H9 (cell line): ENCODE data around the gene PTPN13. TPM values are rescaled to one million over a fixed set of nuclear protein-coding genes. Genes with fewer than 3 reads are reported as not detected.

Source experiments
- DNase-seq: peaks from one replicate; pipeline ENCODE4 v3.0.0-alpha.2; 2017
- H2AFZ ChIP-seq: one replicate; pipeline ENCODE4 v1.6.1; 2013; ENCODE audit warnings: mild to moderate bottlenecking, low read length, control low read depth, moderate library complexity
- H2AK5ac ChIP-seq: 2 replicates; pipeline ENCODE4 v1.6.1; 2013; ENCODE audit warnings: low read length, control low read depth, mixed read lengths; ENCODE audit not compliant: insufficient read length
- H2BK120ac ChIP-seq: one replicate; pipeline ENCODE4 v1.6.1; 2013; ENCODE audit warnings: low read depth, mild to moderate bottlenecking, low read length, control low read depth, inconsistent platforms; ENCODE audit not compliant: poor library complexity, severe bottlenecking
- H2BK12ac ChIP-seq: 2 replicates; pipeline ENCODE4 v1.6.1; 2013; ENCODE audit warnings: low read length, control low read depth, mixed read lengths, low read depth; ENCODE audit not compliant: insufficient read length
- H2BK15ac ChIP-seq: 2 replicates; pipeline ENCODE4 v1.6.1; 2013; ENCODE audit warnings: low read depth, low read length, control low read depth
- H2BK20ac ChIP-seq: one replicate; pipeline ENCODE4 v1.6.1; 2013; ENCODE audit warnings: low read depth, mild to moderate bottlenecking, low read length, control low read depth, inconsistent platforms; ENCODE audit not compliant: poor library complexity, severe bottlenecking
- H2BK5ac ChIP-seq: 2 replicates; pipeline ENCODE4 v1.6.1; 2013; ENCODE audit warnings: low read length, control low read depth, mixed read lengths; ENCODE audit not compliant: insufficient read length
- H3K14ac ChIP-seq: 2 replicates; pipeline ENCODE4 v1.6.1; 2013; ENCODE audit warnings: low read length, control low read depth; ENCODE audit not compliant: insufficient read depth
- H3K18ac ChIP-seq: 2 replicates; pipeline ENCODE4 v1.6.1; 2013; ENCODE audit warnings: low read depth, mild to moderate bottlenecking, mixed read lengths, low read length, control low read depth; ENCODE audit not compliant: insufficient read length
- H3K23ac ChIP-seq: 2 replicates; pipeline ENCODE4 v1.6.1; 2013; ENCODE audit warnings: low read length, control low read depth, mixed read lengths, low read depth; ENCODE audit not compliant: insufficient read length
- H3K23me2 ChIP-seq: 2 replicates; pipeline ENCODE4 v1.6.1; 2013; ENCODE audit warnings: low read depth, mild to moderate bottlenecking, mixed read lengths, low read length, control low read depth; ENCODE audit not compliant: insufficient read length, poor library complexity, severe bottlenecking
- H3K27ac ChIP-seq: 2 replicates; pipeline ENCODE4 v1.5.1; 2013; ENCODE audit warnings: low read length, control low read depth, mixed read lengths, low read depth; ENCODE audit not compliant: insufficient read length
- H3K27me3 ChIP-seq: 2 replicates; pipeline ENCODE4 v1.6.1; 2013; ENCODE audit warnings: low read length, control low read depth, inconsistent platforms; ENCODE audit not compliant: insufficient read depth
- H3K4ac ChIP-seq: 2 replicates; pipeline ENCODE4 v1.6.1; 2013; ENCODE audit warnings: low read depth, mild to moderate bottlenecking, control low read depth, inconsistent platforms, low read length, moderate library complexity
- H3K4me1 ChIP-seq: 2 replicates; pipeline ENCODE4 v1.6.1; 2013; ENCODE audit warnings: low read length, control low read depth, inconsistent platforms; ENCODE audit not compliant: insufficient read depth
- H3K4me2 ChIP-seq: 2 replicates; pipeline ENCODE4 v1.6.1; 2013; ENCODE audit warnings: low read length, control low read depth, mixed read lengths; ENCODE audit not compliant: insufficient read length, insufficient read depth
- H3K56ac ChIP-seq: 2 replicates; pipeline ENCODE4 v1.6.1; 2013; ENCODE audit warnings: low read depth, mild to moderate bottlenecking, mixed read lengths, low read length, control low read depth; ENCODE audit not compliant: insufficient read length
- H3K79me1 ChIP-seq: 2 replicates; pipeline ENCODE4 v1.6.1; 2013; ENCODE audit warnings: low read depth, mild to moderate bottlenecking, moderate library complexity, low read length, control low read depth, inconsistent platforms; ENCODE audit not compliant: insufficient read depth, poor library complexity, severe bottlenecking
- H3K79me2 ChIP-seq: 2 replicates; pipeline ENCODE4 v1.6.1; 2013; ENCODE audit warnings: low read length, control low read depth, inconsistent platforms; ENCODE audit not compliant: insufficient read depth
- H3K9ac ChIP-seq: 2 replicates; pipeline ENCODE4 v1.6.1; 2013; ENCODE audit warnings: low read length, control low read depth, mixed read lengths; ENCODE audit not compliant: insufficient read length; ENCODE audit errors: extremely low read depth
- H3K9me3 ChIP-seq: one replicate; pipeline ENCODE4 v1.6.1; 2013; ENCODE audit warnings: low read depth, low read length, inconsistent platforms; ENCODE audit not compliant: control insufficient read depth
- H3T11ph ChIP-seq: one replicate; pipeline ENCODE4 v1.6.1; 2013; ENCODE audit warnings: mild to moderate bottlenecking, low read length, control low read depth, inconsistent platforms
- H4K20me1 ChIP-seq: one replicate; pipeline ENCODE4 v1.6.1; 2013; ENCODE audit not compliant: control insufficient read depth, insufficient read length, insufficient read depth
- H4K5ac ChIP-seq: 2 replicates; pipeline ENCODE4 v1.6.1; 2013; ENCODE audit warnings: low read depth, mild to moderate bottlenecking, mixed read lengths, low read length, control low read depth; ENCODE audit not compliant: insufficient read length
- H4K8ac ChIP-seq: replicated peaks from 2 replicates; pipeline ENCODE4 v1.6.1; 2013; ENCODE audit warnings: low read length, control low read depth, mixed read lengths, low read depth; ENCODE audit not compliant: insufficient read length
- H4K91ac ChIP-seq: 2 replicates; pipeline ENCODE4 v1.6.1; 2013; ENCODE audit warnings: low read depth, mild to moderate bottlenecking, moderate library complexity, mixed read lengths, low read length, control low read depth; ENCODE audit not compliant: insufficient read length
- H3K27ac Mint-ChIP-seq, 3 experiments: 2 replicates in 2 of 3; 3 replicates in 1 of 3; pipeline ENCODE4 v1.8.0; 2020 to 2021; ENCODE audit warnings: mixed read lengths in 3 of 3, mild to moderate bottlenecking in 1 of 3, moderate library complexity in 1 of 3
- H3K27me3 Mint-ChIP-seq: 2 replicates; pipeline ENCODE4 v1.8.0; 2021; ENCODE audit warnings: low read depth, mild to moderate bottlenecking, moderate library complexity, mixed read lengths
- H3K36me3 Mint-ChIP-seq, 3 experiments: 2 replicates in 2 of 3; 3 replicates in 1 of 3; pipeline ENCODE4 v1.8.0; 2020 to 2021; ENCODE audit warnings: low read depth in 3 of 3, mixed read lengths in 3 of 3; ENCODE audit not compliant: insufficient read depth in 1 of 3
- H3K4me1 Mint-ChIP-seq, 2 experiments: 2 replicates each; pipeline ENCODE4 v1.8.0; 2020; ENCODE audit warnings: mixed read lengths in 2 of 2
- H3K4me3 Mint-ChIP-seq, 2 experiments: 2 replicates in 1 of 2; 3 replicates in 1 of 2; pipeline ENCODE4 v1.8.0; 2020 to 2021; ENCODE audit warnings: mild to moderate bottlenecking in 2 of 2, mixed read lengths in 2 of 2, moderate library complexity in 1 of 2
- H3K9me3 Mint-ChIP-seq, 2 experiments: 2 replicates in 1 of 2; 3 replicates in 1 of 2; pipeline ENCODE4 v1.8.0; 2020; ENCODE audit warnings: mild to moderate bottlenecking in 2 of 2, mixed read lengths in 2 of 2, moderate library complexity in 1 of 2
- WGBS: extraction: QIAGEN DNeasy Blood & Tissue Kit; methylation state at CpG from one replicate; pipeline ENCODE4 v1.1.7; 2013; ENCODE audit warnings: missing lambda C conversion rate, low lambda C conversion rate, mixed read lengths; ENCODE audit not compliant: insufficient read length; ENCODE audit errors: extremely low coverage; 5-methylcytosine and 5-hydroxymethylcytosine counted together
- total RNA-seq: library from RNA; stranded (reverse); gene quantifications from 2 replicates; pipeline ENCODE4 v1.2.1, GENCODE V29; 2021
- TF ChIP-seq, protein P1 (sequence below): fragments of 200-600 bp; sonication (generic); conservative IDR thresholded peaks from 3 replicates; pipeline ENCODE4 v1.8.0; 2021; ENCODE audit warnings: antibody characterized with exemption, mild to moderate bottlenecking

Gene PTPN13
- total RNA-seq, 1 experiment from 2014 or later, result 34.9 TPM

DNA sequence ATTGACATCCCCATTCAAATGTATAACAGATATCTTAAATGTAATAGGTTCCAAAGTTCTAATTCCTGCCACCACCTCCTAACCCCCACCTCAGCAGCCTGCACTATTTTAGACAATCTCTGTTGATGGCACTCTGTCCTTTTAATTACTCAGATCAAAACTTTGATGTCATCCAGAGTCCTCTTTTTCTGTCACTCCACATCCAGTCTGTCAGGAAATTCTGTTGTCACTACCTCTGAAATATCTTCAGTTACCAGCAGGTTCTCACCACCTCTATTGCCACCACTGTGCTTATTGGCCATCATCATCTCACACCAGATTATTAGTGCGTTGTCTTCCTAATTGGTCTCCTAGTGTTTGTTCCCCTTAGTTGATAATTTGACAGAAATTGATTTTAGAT is 76.2 kb downstream of the PTPN13 start:
- Histone ChIP-seq H2BK5ac (no peak overlapping the region), H2AK5ac (no peak overlapping the region), H3K27me3 (no peaks in the 10 kb centered on the region; the same call in 1 of the 2 replicates), H3K79me1 (no peaks in the 10 kb centered on the region), H3K18ac (no peak overlapping the region), H3K4me2 (no peak overlapping the region), H3K4me1 (no peaks in the 10 kb centered on the region), H3K9ac (no peak overlapping the region), H3K23me2 (no peaks in the 10 kb centered on the region), H3K79me2 (peaks cover 1% of the 10 kb centered on the region; the same call in 1 of the 2 replicates), H2BK15ac (no peak overlapping the region), H3T11ph (no peak overlapping the region), H4K5ac (no peak overlapping the region), H3K23ac (no peak overlapping the region), H2BK120ac (no peak overlapping the region), H3K9me3 (no peaks in the 10 kb centered on the region), H2BK20ac (no peak overlapping the region), H4K20me1 (no peaks in the 10 kb centered on the region), H4K8ac (no peak overlapping the region), H3K4ac (no peak overlapping the region), H3K27ac (no peak overlapping the region), H3K14ac (no peak overlapping the region), H3K56ac (no peak overlapping the region), H2AFZ (no peak overlapping the region), H2BK12ac (no peak overlapping the region), H4K91ac (no peak overlapping the region)
- H3K27ac Mint-ChIP-seq, result no peak overlapping the region
- H3K4me1 Mint-ChIP-seq, result peaks cover 3 to 11% of the 10 kb centered on the region in 2 experiments; a peak in 3 of 4 replicates
- no CpG with 5 or more reads among the region's 1 CpG for WGBS
- no peak for DNase-seq
- H3K9me3 Mint-ChIP-seq, result peaks cover 3 to 11% of the 10 kb centered on the region in 2 experiments
- no peaks in the 10 kb centered on the region for H3K27me3 Mint-ChIP-seq
- H3K4me3 Mint-ChIP-seq, result no peak overlapping the region
- TF ChIP-seq, protein P1, sequence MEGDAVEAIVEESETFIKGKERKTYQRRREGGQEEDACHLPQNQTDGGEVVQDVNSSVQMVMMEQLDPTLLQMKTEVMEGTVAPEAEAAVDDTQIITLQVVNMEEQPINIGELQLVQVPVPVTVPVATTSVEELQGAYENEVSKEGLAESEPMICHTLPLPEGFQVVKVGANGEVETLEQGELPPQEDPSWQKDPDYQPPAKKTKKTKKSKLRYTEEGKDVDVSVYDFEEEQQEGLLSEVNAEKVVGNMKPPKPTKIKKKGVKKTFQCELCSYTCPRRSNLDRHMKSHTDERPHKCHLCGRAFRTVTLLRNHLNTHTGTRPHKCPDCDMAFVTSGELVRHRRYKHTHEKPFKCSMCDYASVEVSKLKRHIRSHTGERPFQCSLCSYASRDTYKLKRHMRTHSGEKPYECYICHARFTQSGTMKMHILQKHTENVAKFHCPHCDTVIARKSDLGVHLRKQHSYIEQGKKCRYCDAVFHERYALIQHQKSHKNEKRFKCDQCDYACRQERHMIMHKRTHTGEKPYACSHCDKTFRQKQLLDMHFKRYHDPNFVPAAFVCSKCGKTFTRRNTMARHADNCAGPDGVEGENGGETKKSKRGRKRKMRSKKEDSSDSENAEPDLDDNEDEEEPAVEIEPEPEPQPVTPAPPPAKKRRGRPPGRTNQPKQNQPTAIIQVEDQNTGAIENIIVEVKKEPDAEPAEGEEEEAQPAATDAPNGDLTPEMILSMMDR, result no peak
- H3K36me3 Mint-ChIP-seq, result peaks cover 20 to 31% (median 21%) of the 10 kb centered on the region in 3 experiments
